ENCODE data around the gene WDR90. TPM values are rescaled to one million over a fixed set of nuclear protein-coding genes. Genes with fewer than 3 reads are reported as not detected.

The WDR90 gene
- total RNA-seq, 4 donors from 2014 or later: 7.2 to 26.5 (median 15.8) TPM

DNA sequence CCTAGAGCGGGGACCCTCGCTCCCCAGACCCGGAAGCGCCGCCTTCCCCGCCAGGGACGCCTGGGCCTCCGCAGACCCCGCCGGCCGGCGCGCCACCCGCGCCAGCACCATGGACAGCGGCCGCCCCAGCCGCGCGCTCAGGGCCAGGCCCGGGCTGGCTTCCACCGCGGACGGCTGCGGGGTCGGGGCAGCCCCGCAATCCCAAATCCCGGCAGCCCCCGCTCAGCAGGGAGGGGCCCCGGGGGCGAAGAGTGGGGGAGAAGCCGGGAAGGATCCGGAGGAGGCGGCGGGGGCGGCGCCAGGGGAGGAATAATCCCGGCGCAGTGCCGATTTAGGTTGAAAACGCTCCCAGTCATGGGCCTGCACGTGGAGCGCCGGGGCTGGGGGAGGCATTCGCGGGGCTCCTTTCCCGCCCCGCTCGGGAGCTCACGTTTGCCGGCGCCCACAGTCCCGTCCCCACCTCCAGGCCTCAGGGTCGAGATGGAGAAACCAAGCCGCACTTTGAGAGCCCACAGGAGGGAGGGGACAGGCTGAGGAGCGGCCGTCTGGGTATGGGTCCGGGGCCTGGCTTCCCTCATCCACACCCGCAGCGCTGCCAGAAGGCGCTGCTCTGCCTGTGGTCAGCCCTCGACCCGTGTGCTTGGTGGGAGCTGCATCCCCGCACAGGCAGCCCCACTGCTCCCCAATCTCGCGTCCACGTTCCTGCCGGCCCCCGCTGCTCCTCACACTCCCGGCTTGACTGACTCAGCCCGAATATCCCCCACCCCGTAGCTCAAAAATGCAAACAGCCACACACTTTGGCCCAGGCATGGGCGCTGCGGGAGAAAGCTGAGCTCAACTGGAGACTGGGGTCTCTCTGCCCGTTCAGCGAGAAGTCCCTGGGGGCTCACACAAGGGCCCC, 51.8 kb downstream of the WDR90 start:
- WGBS, 2 donors: 4 to 11% methylated on average over 4 to 13 of the region's 76 CpGs
- H3K4me3 ChIP-seq: peak overlapping the region in 1 of 4 donors; percentile 3
- peaks cover 5 to 38% (median 26%) of the 10 kb centered on the region in 3 donors for H3K4me1 ChIP-seq
- no peak overlapping the region for H3K27ac ChIP-seq
- H3K9me3 ChIP-seq: no peaks in the 10 kb centered on the region
- no peaks in the 10 kb centered on the region for H3K36me3 ChIP-seq
- intact Hi-C loops (cut with DNase I): no loop called here
- TF ChIP-seq, protein P1, sequence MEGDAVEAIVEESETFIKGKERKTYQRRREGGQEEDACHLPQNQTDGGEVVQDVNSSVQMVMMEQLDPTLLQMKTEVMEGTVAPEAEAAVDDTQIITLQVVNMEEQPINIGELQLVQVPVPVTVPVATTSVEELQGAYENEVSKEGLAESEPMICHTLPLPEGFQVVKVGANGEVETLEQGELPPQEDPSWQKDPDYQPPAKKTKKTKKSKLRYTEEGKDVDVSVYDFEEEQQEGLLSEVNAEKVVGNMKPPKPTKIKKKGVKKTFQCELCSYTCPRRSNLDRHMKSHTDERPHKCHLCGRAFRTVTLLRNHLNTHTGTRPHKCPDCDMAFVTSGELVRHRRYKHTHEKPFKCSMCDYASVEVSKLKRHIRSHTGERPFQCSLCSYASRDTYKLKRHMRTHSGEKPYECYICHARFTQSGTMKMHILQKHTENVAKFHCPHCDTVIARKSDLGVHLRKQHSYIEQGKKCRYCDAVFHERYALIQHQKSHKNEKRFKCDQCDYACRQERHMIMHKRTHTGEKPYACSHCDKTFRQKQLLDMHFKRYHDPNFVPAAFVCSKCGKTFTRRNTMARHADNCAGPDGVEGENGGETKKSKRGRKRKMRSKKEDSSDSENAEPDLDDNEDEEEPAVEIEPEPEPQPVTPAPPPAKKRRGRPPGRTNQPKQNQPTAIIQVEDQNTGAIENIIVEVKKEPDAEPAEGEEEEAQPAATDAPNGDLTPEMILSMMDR (IDR thresholded peaks at IDR 0.05): no peak
- no peak for TF ChIP-seq POLR2A (IDR thresholded peaks at IDR 0.05)
- DNase-seq: no peak
- peaks cover 27 to 100% (median 38%) of the 10 kb centered on the region in 4 donors for H3K27me3 ChIP-seq

DNA sequence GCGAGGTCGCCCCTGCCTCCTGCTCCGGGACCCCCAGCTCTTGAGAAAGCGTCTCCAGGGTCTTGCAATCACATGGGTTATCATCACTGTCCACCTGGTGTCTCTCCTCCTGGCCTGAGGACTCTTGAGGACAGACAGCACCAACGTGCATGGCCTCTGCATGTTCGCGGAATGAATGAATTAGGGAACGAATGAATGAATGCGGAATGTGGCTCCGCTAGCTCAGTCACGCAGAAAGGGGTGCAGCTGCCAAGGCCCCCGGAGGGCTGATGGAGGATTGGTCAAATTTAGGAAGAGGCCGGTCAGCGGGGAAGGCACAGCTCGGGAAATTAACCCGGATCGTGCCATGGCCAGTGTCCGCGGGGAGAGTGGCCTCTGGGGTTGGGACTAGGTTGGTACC, 53.2 kb downstream of the WDR90 start:
- Histone ChIP-seq H3K36me3 (no peaks in the 10 kb centered on the region), H3K9me3 (no peaks in the 10 kb centered on the region), H3K27ac (no peak overlapping the region), H3K4me1 (peaks cover 6 to 45% (median 27%) of the 10 kb centered on the region in 3 donors), H3K4me3 (no peak overlapping the region), H3K27me3 (peaks cover 32 to 100% (median 48%) of the 10 kb centered on the region in 4 donors)
- TF ChIP-seq, protein P1 (IDR thresholded peaks at IDR 0.05): no peak
- TF ChIP-seq POLR2A (IDR thresholded peaks at IDR 0.05): no peak
- 81 to 94% methylated on average over 7 to 16 of the region's 19 CpGs for WGBS, 2 donors
- intact Hi-C loops (cut with DNase I): no loop called here
- no peak for DNase-seq

DNA sequence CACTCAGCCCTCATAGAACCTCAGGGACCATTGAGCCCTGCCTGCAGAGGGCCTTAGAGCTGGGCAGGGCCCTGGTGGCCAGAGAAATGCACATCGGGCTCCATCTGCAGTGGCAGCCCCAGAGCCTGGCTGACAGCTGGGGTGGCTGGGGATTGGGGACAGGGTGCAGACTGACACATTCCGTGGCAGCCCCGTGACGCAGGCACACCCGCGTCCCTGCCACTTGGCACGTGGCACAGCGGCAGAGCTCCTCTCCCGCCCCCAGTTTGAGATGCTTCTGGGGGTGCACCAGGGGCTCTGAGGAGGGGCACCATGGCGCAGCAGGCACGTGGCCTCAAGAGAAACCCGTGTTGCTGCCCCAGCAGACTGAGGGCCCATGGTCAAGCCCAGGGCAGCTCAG, 54.2 kb downstream of the WDR90 start:
- H3K27me3 ChIP-seq: peaks cover 32 to 100% (median 50%) of the 10 kb centered on the region in 4 donors
- no peak overlapping the region for H3K27ac ChIP-seq
- H3K4me1 ChIP-seq: peaks cover 6 to 56% (median 27%) of the 10 kb centered on the region in 3 donors
- TF ChIP-seq, protein P1 (IDR thresholded peaks at IDR 0.05): no peak
- no peak for TF ChIP-seq POLR2A (IDR thresholded peaks at IDR 0.05)
- H3K9me3 ChIP-seq: no peaks in the 10 kb centered on the region
- intact Hi-C loops (cut with DNase I): no loop called here
- no peaks in the 10 kb centered on the region for H3K36me3 ChIP-seq
- H3K4me3 ChIP-seq: no peak overlapping the region
- no peak for DNase-seq
- 17% methylated on average over 1 of the region's 12 CpGs; no CpG with 5 or more reads in 1 of the 2 donors for WGBS, 2 donors

DNA sequence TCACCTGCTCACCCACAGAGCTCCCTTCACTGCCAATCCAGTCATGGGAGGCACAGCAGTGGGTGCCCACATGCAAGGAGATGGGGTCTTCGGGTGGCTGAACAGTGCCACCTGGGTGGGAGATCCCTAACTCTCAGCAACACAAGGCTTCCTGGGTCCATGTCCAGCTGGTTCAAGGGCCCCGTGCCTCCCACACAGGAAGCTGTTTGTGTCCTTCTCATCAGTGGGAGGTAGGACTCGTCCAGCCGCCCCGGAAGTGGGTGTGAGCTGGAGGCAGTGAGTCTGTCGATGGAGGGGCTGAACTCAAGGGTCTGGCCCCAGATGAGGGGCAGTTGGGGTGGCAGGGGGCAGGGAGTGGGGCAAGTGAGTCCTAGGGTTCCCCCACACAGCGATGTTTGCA, 54.9 kb downstream of the WDR90 start:
- no peak for DNase-seq
- WGBS, 2 donors: 60 to 67% methylated on average over 1 to 2 of the region's 7 CpGs
- no peak overlapping the region for H3K4me3 ChIP-seq
- H3K27ac ChIP-seq: no peak overlapping the region
- no peaks in the 10 kb centered on the region for H3K36me3 ChIP-seq
- intact Hi-C loops (cut with DNase I): no loop called here
- TF ChIP-seq POLR2A (IDR thresholded peaks at IDR 0.05): no peak
- TF ChIP-seq, protein P1 (IDR thresholded peaks at IDR 0.05): no peak
- H3K4me1 ChIP-seq: peaks cover 6 to 57% (median 27%) of the 10 kb centered on the region in 3 donors
- H3K9me3 ChIP-seq: no peaks in the 10 kb centered on the region
- H3K27me3 ChIP-seq: peaks cover 32 to 100% (median 52%) of the 10 kb centered on the region in 4 donors
